ENCODE results near the gene PLCXD3.

Gene PLCXD3

GRCh38 chr5:41415242-41415641 lies 95.2 kb downstream of the PLCXD3 start:
- no peak for DNase-seq (ENCODE audit: low read depth in 2 of 2)

GRCh38 chr5:41414598-41414997 lies 95.8 kb downstream of the PLCXD3 start:
- DNase-seq (ENCODE audit: low read depth in 2 of 2), result no peak

GRCh38 chr5:41413074-41413473 lies 97.3 kb downstream of the PLCXD3 start:
- no peak for DNase-seq (ENCODE audit: low read depth in 2 of 2)

DNA sequence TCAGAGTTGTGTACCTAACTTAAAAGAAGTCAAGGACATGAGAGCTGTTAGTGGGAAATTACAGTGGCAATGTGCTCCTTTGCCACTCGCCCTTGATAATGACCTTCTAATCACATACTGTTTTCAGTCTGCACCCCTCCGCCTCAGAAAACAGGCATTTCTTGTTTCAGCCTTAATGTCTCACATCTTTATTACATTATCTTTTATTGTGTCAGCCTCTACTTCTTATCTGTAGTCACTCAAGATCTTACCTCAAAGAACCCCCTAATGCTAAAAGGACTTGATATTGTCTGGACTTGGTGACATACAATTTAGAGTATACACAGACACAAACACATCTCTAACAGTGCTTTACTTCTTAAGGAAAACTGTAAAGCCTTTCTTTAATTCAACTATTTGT lies 97.9 kb downstream of the PLCXD3 start:
- no peak for DNase-seq (ENCODE audit: low read depth in 2 of 2)

- no peak for DNase-seq (ENCODE audit: low read depth in 2 of 2)
Measured at GRCh38 chr5:41410737-41411136, 99.7 kb downstream of the PLCXD3 start.

DNA sequence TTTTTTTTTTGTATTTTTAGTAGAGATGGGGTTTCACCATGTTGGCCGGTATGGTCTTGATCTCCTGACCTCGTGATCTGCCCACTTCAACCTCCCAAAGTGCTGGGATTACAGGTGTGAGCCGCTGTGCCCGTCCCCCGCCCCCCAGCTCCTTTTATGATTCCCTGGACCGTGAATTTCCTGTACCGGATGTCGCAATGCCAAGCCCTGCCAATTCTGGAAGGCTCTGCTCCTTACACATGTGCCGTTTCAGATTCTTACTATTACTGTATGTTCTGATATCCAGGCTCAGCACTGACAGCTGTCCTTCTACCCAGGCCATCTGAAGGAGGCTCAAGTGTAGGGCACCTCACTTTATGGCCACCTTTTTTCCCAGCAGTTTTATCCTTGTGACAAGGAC lies 100.1 kb downstream of the PLCXD3 start:
- no peak for DNase-seq (ENCODE audit: low read depth in 2 of 2)

- DNase-seq (ENCODE audit: low read depth in 2 of 2), result no peak
Measured at GRCh38 chr5:41408676-41409443, 101.5 kb downstream of the PLCXD3 start.

GRCh38 chr5:41406936-41407335 lies 103.5 kb downstream of the PLCXD3 start:
- DNase-seq (ENCODE audit: low read depth in 2 of 2), result no peak

- DNase-seq (ENCODE audit: low read depth in 2 of 2), result no peak
Measured at GRCh38 chr5:41406424-41406823, 104.0 kb downstream of the PLCXD3 start.

DNA sequence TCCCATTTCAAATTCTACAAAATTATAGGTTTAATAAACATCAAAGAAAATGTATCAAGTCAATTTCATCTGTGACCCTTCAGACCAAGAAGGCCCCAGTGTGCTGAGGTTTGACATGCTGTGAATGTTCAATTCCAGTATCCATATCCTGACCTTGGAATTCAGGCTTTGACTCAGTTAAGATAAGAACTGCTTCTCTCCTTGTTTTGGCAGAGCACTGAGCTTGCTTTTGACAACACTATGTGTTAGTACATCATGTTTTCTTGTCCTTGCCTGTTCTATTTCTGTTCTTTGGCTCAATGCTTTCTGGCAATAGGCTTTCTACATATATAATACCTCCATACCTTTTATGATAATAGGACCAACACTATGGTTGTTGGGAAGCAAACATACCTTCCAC lies 105.6 kb downstream of the PLCXD3 start:
- no peak for DNase-seq (ENCODE audit: low read depth in 2 of 2)

- DNase-seq (ENCODE audit: low read depth in 2 of 2), result no peak
Measured at GRCh38 chr5:41403846-41404245, 106.6 kb downstream of the PLCXD3 start.

GRCh38 chr5:41402845-41403244 lies 107.6 kb downstream of the PLCXD3 start:
- no peak for DNase-seq (ENCODE audit: low read depth in 2 of 2)

DNA sequence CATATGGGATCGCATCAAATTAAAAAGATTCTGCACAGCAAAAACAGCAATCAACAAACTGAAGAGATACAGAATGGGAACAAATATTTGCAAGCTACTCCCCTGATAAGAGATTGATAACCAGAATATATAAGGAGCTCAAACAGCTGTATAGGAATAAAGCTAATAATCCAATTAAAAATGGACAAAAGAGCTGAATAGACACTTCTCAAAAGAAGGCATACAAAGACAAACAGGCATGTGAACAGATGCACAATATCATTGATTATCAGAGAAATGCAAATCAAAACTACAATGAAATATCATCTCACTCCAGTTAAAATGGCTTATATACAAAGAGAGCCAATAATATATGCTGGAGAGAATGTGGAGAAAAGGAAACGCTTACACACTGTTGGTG lies 110.6 kb downstream of the PLCXD3 start:
- no peak for DNase-seq (ENCODE audit: low read depth in 2 of 2)

- DNase-seq (ENCODE audit: low read depth in 2 of 2), result no peak
Measured at GRCh38 chr5:41392016-41392415, 118.4 kb downstream of the PLCXD3 start.

DNA sequence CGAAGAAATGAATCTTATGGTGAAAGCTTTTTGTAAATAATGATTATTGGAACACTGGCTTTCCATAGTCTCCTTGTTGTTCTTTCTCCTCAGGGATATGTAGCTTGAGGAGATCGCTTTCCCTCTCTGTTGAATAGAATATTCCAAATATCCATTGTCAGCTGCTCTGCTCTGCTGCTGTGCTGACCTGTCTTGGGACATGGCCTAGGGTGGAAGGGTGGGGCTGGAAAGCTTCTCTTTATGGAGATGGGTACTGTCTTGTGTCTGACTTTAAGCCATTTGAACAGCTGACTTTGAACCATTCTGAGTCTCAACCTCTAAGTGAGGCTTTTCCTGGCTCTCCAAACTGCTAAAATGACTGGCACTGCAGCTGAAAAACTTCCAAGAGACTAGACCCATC lies 135.8 kb downstream of the PLCXD3 start:
- no peak for DNase-seq (ENCODE audit: low read depth in 2 of 2)

DNA sequence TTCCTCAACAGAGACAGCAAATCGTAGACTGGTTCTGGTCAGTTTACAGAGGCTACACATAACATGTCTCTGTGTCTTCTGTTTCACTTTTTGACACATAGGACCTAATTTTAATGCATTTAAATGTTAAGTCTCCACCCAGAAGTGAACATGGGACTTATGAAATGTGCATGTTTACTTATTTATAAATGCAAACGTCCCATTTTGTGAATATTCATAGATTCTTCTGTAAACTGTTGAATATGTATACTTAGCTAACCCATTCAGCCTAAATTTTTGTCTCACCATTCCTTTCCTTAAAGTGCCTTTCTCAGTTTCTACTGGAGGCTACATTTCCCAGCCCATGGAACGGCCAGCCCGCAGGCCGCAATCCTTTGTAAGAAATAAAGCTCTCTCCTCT lies 137.2 kb downstream of the PLCXD3 start:
- no peak for DNase-seq (ENCODE audit: low read depth in 2 of 2)

DNA sequence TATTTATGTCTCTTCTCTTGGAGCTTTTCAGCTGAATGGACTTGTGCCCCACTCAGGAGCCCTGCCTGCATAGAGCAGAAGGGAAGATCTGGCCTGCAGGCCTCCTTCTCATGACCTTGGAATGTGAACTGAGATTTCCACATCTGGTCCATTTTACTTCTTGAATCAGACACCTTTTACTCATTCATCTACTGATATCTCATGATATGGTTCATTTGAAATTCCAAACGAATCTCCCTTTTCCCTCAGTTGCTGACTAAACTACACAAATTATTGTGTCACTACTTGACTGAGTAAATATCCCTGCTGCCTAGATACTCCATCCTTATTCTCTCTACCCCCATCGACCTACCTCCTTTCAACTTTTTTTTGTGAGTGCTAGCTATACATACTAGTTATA lies 138.7 kb downstream of the PLCXD3 start:
- DNase-seq (ENCODE audit: low read depth in 2 of 2), result no peak

DNA sequence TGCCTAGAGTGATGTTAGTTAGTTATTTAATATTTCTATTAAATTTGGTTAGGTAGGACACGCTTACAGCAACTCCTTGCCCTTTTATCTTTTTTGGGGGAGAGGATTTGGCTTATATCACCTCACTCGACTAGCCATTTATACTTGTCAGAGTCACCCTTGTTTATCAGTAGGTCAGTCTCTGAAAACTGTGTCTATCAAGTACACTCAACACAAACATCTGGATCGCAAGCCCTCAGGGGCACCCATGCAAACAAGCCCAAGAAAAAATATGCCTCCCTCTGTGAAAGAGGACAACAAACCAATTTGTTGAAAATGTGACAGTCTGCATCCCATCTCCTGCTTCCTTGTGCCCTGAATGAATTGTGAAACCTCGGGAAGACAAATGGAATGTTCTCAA lies 139.9 kb downstream of the PLCXD3 start:
- DNase-seq (ENCODE audit: low read depth in 2 of 2), result no peak

- no peak for DNase-seq (ENCODE audit: low read depth in 2 of 2)
Measured at GRCh38 chr5:41369799-41370198, 140.6 kb downstream of the PLCXD3 start.

DNA sequence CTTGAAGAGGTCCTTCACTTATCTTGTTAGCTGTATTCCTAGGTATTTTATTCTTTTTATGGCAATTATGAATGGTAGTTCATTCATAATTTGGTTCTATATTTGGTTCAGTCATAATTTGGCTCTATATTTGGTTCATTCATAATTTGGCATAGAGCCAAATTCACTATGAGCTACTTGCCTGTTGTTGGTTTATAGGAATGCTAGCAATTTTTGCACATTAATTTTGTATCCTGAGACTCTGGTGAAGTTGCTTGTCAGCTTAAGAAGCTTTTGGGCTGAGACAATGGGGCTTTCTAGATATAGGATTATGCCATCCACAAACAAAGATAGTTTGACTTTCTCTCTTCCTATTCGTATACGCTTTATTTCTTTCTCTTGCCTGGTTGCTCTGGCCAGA lies 142.2 kb downstream of the PLCXD3 start:
- DNase-seq (ENCODE audit: low read depth in 2 of 2), result no peak

DNA sequence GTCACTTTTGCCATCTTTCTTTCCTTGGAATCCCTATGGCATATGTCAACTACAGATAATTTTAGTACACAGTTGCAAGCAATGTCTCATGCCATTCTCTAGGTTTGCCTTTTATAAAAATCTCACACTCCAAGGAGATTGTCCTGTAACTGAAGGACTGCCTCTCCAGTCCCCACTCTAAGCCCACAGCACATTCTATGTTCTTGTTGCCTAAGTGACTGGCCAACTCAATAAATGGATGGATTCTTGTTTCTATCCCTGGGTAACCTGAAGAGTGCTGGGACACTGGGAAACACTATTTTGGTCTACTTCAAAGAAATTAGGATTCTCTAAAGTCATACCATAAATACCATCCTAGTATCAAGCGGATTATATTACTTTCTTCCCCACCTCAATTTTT lies 145.0 kb downstream of the PLCXD3 start:
- DNase-seq (ENCODE audit: low read depth in 2 of 2), result no peak

DNA sequence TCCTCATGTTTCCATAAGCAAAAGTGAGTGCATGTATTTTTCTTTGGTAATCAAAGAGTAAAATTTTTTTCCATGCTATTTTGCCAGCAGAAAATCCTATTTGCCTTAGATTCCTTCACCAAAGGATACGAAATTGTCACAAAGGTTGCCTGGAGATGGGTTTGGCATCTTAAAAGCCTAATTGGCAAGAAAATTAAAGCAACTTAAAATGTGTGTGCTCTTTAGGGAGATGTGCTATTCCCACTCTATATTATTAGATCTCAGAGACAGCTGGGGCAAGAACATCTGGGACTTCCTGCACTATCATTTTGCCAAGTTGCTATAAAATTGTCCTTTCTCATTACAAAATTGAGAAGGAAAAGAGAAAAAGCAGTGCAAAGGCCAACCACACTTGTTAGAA lies 146.1 kb downstream of the PLCXD3 start:
- no peak for DNase-seq (ENCODE audit: low read depth in 2 of 2)

- DNase-seq (ENCODE audit: low read depth in 2 of 2), result no peak
Measured at GRCh38 chr5:41363343-41363986, 146.9 kb downstream of the PLCXD3 start.

DNA sequence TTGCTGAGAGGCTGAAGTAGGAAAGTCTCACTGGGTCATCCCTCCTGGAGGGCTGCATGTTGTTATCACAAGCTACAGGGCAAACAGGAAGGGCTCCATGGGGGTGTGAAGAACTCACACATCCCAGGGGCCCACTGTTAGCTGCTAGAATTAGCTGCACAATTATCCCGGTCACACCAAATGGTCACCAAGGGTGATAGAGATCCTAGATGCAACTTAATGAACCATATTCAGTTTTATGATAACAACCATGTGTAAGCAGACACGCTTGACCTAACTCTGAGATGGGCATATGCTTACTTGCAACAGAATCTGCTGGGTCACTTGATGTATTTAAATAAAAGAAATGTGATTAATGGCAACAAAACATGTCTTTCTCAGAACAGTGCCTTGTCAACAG lies 153.6 kb downstream of the PLCXD3 start:
- DNase-seq (ENCODE audit: low read depth in 2 of 2), result no peak

Measured in stimulated activated CD8-positive, alpha-beta memory T cell treated with anti-CD3 and anti-CD28 coated beads, Interleukin-2, amount 100 ng/mL, for 1 hour (primary cell).